Psoas muscle (tissue), 8 donors: Measurements from ENCODE around the gene PNO1. TPM values are rescaled to one million over a fixed set of nuclear protein-coding genes. Genes with fewer than 3 reads are reported as not detected.

Experiments
- ATAC-seq, 4 donors: fragments of 200-7000 bp; cut with Tn5 transposase; one replicate each; pipeline ENCODE4 v1.9.1; 2020; ENCODE audit warnings: moderate library complexity in 3 of 4, mild to moderate bottlenecking in 2 of 4
- DNase-seq, 2 donors: peaks; one replicate each; pipeline ENCODE4 v3.0.0-alpha.2; 2020
- H3K27ac ChIP-seq: fragments of 200-600 bp; one replicate; pipeline ENCODE4 v1.8.0; 2022
- H3K27me3 ChIP-seq, 3 donors: fragments of 200-600 bp in 1 of 3; one replicate each; pipeline versions ENCODE4 v1.6.1 to v1.8.0; 2013 to 2022; ENCODE audit warnings: low read length in 2 of 3, mild to moderate bottlenecking in 2 of 3, moderate library complexity in 1 of 3; ENCODE audit not compliant: insufficient read depth in 3 of 3
- H3K36me3 ChIP-seq, 2 donors: fragments of 200-600 bp in 1 of 2; one replicate each; pipeline versions ENCODE4 v1.6.1 to v1.8.0; 2013 to 2022; ENCODE audit warnings: low read depth in 1 of 2, mild to moderate bottlenecking in 1 of 2, moderate library complexity in 1 of 2; ENCODE audit not compliant: insufficient read depth in 1 of 2
- H3K4me1 ChIP-seq: fragments of 200-600 bp; one replicate; pipeline ENCODE4 v1.8.0; 2022
- H3K4me3 ChIP-seq: fragments of 200-600 bp; one replicate; pipeline ENCODE4 v1.8.0; 2022; ENCODE audit warnings: mild to moderate bottlenecking
- H3K9me3 ChIP-seq: fragments of 200-600 bp; one replicate; pipeline ENCODE4 v1.8.0; 2022
- WGBS, 3 donors: extraction: QIAGEN DNeasy Blood & Tissue Kit; methylation state at CpG; one replicate each; pipeline versions ENCODE4 v1.1.6 to v1.1.7; 2013; 5-methylcytosine and 5-hydroxymethylcytosine counted together
- intact Hi-C, 2 donors: fragments of 100-400 bp; cut with DNase I; formaldehyde crosslinking; loops; one replicate each; pipeline versions ENCODE4 v1.11.0 to v1.14.2; 2022
- polyA plus RNA-seq, 3 donors: library from polyadenylated mRNA; stranded (reverse); fragments of 200-250 nt; gene quantifications; one replicate each; pipeline ENCODE4 v1.2.3, GENCODE V29; 2013
- total RNA-seq, 4 donors: library from RNA; stranded (reverse); fragmentation: NEBNext Ultra II Directional in 2 of 4; extraction: Animal tissue kit (Norgen Biotek cat#: 25700) in 2 of 4; gene quantifications; one replicate each; pipeline versions ENCODE4 v1.2.1 to v1.2.4, GENCODE V29; 2021 to 2023
- TF ChIP-seq, protein P1 (sequence below): fragments of 200-600 bp; IDR thresholded peaks from one replicate; pipeline ENCODE4 v1.8.0; 2022; ENCODE audit warnings: antibody characterized with exemption
- donor health status: healthy with polysubstance abuse.
- donor health status: DM: no; HTN: no; CAD: no; lungs with moderate emphysema.
- donor health status: Bipolar disorder and iron deficiency.
- donor health status: healthy.
- donor health status: DM: yes; HTN: yes; CAD: no.
- donor health status: DM: no; HTN: no; CAD: no.
- donor health status: DM: no; HTN: no; CAD: no.
- donor health status: DM: yes; HTN: yes; CAD: no.

The PNO1 gene
- total and polyA plus RNA-seq, 7 donors: 13.0 to 50.8 (median 24.9) TPM

DNA sequence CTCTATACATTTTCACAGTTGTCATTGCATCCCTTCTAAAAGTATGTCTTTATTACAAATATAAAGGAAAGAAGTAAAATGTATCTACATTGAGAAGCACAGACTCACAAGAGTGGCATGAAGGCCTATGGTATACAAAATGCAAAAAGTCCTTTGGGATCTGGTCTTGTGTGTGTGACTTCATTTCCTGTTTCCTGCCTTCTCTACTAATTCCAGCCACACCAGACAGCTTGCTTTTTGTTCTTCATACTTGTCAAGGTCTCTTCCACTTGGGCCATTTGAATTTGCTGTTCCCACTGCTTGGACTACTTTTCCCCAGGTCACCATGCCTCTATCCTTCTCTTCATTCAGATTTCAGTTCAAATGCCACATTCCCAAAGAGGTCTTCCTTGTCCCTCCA is 6.7 kb upstream of the PNO1 start:
- TF ChIP-seq, protein P1, sequence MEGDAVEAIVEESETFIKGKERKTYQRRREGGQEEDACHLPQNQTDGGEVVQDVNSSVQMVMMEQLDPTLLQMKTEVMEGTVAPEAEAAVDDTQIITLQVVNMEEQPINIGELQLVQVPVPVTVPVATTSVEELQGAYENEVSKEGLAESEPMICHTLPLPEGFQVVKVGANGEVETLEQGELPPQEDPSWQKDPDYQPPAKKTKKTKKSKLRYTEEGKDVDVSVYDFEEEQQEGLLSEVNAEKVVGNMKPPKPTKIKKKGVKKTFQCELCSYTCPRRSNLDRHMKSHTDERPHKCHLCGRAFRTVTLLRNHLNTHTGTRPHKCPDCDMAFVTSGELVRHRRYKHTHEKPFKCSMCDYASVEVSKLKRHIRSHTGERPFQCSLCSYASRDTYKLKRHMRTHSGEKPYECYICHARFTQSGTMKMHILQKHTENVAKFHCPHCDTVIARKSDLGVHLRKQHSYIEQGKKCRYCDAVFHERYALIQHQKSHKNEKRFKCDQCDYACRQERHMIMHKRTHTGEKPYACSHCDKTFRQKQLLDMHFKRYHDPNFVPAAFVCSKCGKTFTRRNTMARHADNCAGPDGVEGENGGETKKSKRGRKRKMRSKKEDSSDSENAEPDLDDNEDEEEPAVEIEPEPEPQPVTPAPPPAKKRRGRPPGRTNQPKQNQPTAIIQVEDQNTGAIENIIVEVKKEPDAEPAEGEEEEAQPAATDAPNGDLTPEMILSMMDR: no peak
- Histone ChIP-seq H3K27ac (no peak overlapping the region), H3K36me3 (peaks cover 0 to 4% of the 10 kb centered on the region in 2 donors), H3K4me1 (peaks cover 15% of the 10 kb centered on the region), H3K4me3 (no peak overlapping the region), H3K9me3 (no peaks in the 10 kb centered on the region), H3K27me3 (no peaks in the 10 kb centered on the region)
- DNase-seq (no peak), ATAC-seq (no peak)
- intact Hi-C loops: no loop called here

DNA sequence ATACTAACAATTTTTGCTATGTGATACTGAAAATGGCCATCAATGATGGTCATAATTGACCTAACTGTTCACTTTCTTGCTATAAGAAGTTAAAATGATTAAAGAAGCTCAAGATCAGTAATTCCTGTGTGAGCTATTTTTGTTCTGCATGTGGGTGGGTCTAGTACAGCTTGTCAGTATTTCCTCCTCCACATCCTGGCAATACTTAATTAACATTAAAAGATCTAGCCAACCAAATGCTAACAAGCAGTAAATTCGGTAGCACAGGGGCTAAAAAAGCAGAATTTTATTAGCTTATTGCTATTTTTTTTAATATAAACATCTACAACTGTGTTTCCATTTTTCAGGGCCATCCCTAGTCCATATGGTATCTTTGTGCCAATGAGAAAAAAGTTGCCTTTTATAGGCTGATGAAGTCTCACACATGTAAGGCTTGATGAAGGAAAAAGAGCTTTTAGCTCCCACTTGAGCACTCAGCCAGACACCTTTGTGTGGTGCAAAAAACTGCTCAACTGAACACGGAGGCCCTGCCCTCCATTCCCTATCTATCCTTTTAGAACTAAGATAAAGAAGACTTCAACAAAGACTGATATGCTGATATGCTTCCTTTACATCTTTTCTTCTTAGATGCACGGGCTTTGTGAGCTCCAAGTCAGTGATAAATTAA is 4.9 kb upstream of the PNO1 start:
- ATAC-seq (no peak), DNase-seq (no peak)
- H3K36me3 ChIP-seq: no peaks in the 10 kb centered on the region
- no peak overlapping the region for H3K4me3 ChIP-seq
- intact Hi-C loops: no loop called here
- TF ChIP-seq, protein P1: no peak
- H3K9me3 ChIP-seq: no peaks in the 10 kb centered on the region
- peaks cover 21% of the 10 kb centered on the region for H3K4me1 ChIP-seq
- no peak overlapping the region for H3K27ac ChIP-seq
- WGBS, 3 donors: 58 to 62% (median 60%) methylated on average over 3 of the region's 3 CpGs
- no peaks in the 10 kb centered on the region for H3K27me3 ChIP-seq

DNA sequence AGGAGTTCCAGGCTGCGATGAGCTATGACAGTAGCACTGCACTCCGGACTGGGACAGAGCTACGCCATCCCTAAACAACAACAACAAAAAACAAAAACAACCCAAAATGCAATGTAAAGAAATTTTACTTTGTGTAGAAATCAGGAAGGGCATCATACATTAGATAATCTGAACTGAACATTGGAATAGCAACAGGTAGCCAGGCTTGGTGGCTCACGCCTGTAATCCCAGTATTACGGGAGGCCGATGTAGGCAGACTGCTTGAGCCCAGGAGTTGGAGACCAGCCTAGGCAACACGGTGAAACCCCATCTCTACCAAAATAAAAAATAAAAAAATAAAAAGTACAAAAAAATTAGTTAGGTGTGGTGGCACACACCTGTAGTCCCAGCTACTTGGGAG is 2.1 kb upstream of the PNO1 start:
- 93 to 97% (median 96%) methylated on average over 7 of the region's 7 CpGs for WGBS, 3 donors
- Histone ChIP-seq H3K27me3 (no peaks in the 10 kb centered on the region), H3K36me3 (peaks cover 5 to 10% of the 10 kb centered on the region in 2 donors), H3K27ac (no peak overlapping the region), H3K9me3 (no peaks in the 10 kb centered on the region), H3K4me1 (peaks cover 34% of the 10 kb centered on the region), H3K4me3 (peak overlapping the region; percentile 99)
- TF ChIP-seq, protein P1: no peak
- no peak for DNase-seq
- intact Hi-C loops: loop anchor here (2.0 to 5.0 kb wide), 2 partner anchors 97 kb away; partner anchors contain the start of gene PPP3R1 (in 2 of the 2)
- no peak for ATAC-seq

DNA sequence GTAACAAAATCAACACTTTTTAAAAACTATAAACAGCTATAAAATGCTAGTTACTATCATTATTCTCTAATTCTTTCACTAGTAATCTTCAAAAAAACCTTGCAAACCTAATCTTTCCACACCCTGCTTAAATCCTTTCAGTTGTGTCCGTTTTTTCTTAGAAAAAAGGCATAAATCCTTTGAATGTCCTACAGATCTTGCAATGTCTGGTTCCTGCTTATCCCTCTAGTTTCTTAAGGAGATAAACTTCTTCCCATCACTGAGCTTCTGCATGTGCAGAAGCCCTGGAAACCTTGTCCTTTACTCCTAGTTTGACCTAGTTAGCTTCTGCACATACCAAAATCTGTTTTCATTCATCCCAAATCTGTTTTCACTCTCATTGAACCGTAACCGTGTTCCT is 1.3 kb upstream of the PNO1 start:
- Histone ChIP-seq H3K4me3 (peak overlapping the region; percentile 99), H3K4me1 (peaks cover 31% of the 10 kb centered on the region), H3K36me3 (peaks cover 10 to 18% of the 10 kb centered on the region in 2 donors), H3K27ac (peak overlapping the region; percentile 97), H3K27me3 (no peaks in the 10 kb centered on the region), H3K9me3 (no peaks in the 10 kb centered on the region)
- 4 to 9% (median 5%) methylated on average over 3 of the region's 3 CpGs for whole genome bisulfite sequencing, 3 donors
- ATAC-seq (no peak), DNase-seq (no peak)
- TF ChIP-seq, protein P1: no peak
- intact Hi-C loops: loop anchor here (2.0 to 5.0 kb wide), 2 partner anchors 96 kb away; partner anchors contain the start of gene PPP3R1 (in 2 of the 2)

DNA sequence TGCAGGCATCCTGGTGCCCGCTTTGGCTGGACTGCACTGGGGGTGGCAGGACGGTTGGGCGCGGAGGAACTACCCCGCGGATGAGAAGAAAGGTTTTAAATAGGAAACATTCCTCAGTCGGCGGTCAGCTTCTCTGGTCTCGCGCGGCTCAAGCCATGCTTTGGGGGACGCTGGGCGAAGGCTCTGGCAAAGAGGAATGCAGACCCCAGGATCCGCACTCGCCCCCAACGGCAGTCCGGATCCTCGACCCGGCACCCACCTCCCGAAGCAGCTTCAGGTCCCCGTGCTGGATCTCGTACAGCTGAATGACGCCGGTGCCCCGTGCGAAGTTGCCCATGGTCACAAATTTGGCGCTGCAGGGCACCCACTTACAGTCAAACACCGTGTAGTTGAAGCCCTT is 686 bp upstream of the PNO1 start:
- no peak for DNase-seq
- peaks cover 12 to 24% of the 10 kb centered on the region in 2 donors for H3K36me3 ChIP-seq

More for the DNA sequence above, 686 bp upstream of the PNO1 start:
- Histone ChIP-seq H3K4me3 (peak overlapping the region; percentile 99), H3K27me3 (no peaks in the 10 kb centered on the region), H3K27ac (peak overlapping the region; percentile 97), H3K9me3 (no peaks in the 10 kb centered on the region), H3K4me1 (peaks cover 27% of the 10 kb centered on the region)
- TF ChIP-seq, protein P1: no peak
- intact Hi-C loops: loop anchor here (2.0 to 5.0 kb wide), 2 partner anchors 95 to 96 kb away; partner anchors contain the start of gene PPP3R1 (in 2 of the 2)
- WGBS, 3 donors: 0 to 1% (median 0%) methylated on average over 28 of the region's 28 CpGs
- ATAC-seq: peak; percentile 56 to 76 (median 60)
